Tibial nerve (tissue), 4 donors: Measurements from ENCODE around the gene COL6A5.

Experiments
- CTCF ChIP-seq, 5 experiments: fragments of 200-600 bp in 3 of 5; fragments of 450-650 bp in 2 of 5; sonication (generic) in 3 of 5; IDR thresholded peaks; one replicate each; pipeline ENCODE4 v1.5.1; 2016 to 2019; ENCODE audit warnings: antibody characterized with exemption in 5 of 5, mild to moderate bottlenecking in 3 of 5, moderate library complexity in 2 of 5
- EP300 ChIP-seq, 2 donors: sonication (generic); formaldehyde crosslinking; IDR thresholded peaks; one replicate each; pipeline ENCODE4 v1.6.1; 2017; ENCODE audit warnings: antibody characterized with exemption in 2 of 2, mild to moderate bottlenecking in 1 of 2
- POLR2A ChIP-seq, 2 donors: fragments of 450-650 bp; IDR thresholded peaks; one replicate each; pipeline ENCODE4 v1.6.1; 2017; ENCODE audit warnings: antibody characterized with exemption in 2 of 2, mild to moderate bottlenecking in 2 of 2, moderate library complexity in 2 of 2

GRCh38 chr3:130459944-130460343, 114.5 kb downstream of the COL6A5 start:
- TF ChIP-seq CTCF (IDR thresholded peaks at IDR 0.05) (no peak), POLR2A (IDR thresholded peaks at IDR 0.05) (no peak), EP300 (IDR thresholded peaks at IDR 0.05) (no peak)
